Mononuclear cell (primary cell): ENCODE data around the gene MYL1. TPM values are rescaled to one million over a fixed set of nuclear protein-coding genes. Genes with fewer than 3 reads are reported as not detected.

Experiments used
- H3K27me3 ChIP-seq: 2 replicates; pipeline ENCODE4 v1.6.0; 2011; ENCODE audit warnings: low read length, control low read depth; ENCODE audit not compliant: insufficient read depth
- H3K4me1 ChIP-seq: 2 replicates; pipeline ENCODE4 v1.5.1; 2011; ENCODE audit warnings: mild to moderate bottlenecking, low read length, control low read depth; ENCODE audit not compliant: insufficient read depth
- H3K4me3 ChIP-seq: 2 replicates; pipeline ENCODE4 v1.5.1; 2011; ENCODE audit warnings: mild to moderate bottlenecking, low read length, moderate library complexity
- H3K9me3 ChIP-seq: 2 replicates; pipeline ENCODE4 v1.5.1; 2011; ENCODE audit warnings: low read depth, mild to moderate bottlenecking, control low read depth, low read length
- total RNA-seq: library from RNA; depleted of rRNA; stranded (reverse); fragments of >200 nt; gene quantifications from one replicate; pipeline ENCODE4 v1.2.3, GENCODE V29; 2012

The MYL1 gene
- total RNA-seq, 1 donor: not detected

DNA sequence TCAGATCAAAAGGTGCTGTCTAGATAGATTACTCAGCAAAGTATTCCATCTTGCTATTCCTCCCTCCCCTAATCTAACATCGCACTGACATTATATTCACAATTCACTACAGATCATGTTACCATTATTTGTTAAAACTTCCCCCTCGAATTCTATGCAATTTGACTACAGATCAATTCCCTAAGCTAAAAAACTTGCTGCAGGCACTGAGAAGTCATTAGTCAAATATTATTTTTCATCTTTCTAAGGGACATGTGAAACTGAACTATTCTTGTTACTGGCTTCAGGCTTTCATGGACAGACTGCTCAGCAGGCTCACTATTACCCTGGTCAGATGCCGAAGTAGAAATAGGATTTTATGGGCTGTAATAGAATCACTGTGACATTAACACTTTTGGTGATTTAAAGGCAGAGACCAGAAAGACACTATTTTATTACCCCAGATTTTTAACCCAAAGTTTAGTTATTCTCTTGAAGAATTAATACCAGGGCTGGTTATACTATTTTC is 15.1 kb downstream of the MYL1 start:
- no peaks in the 10 kb centered on the region for H3K4me1 ChIP-seq
- no peaks in the 10 kb centered on the region for H3K9me3 ChIP-seq
- H3K4me3 ChIP-seq: no peak overlapping the region
- H3K27me3 ChIP-seq: no peaks in the 10 kb centered on the region

DNA sequence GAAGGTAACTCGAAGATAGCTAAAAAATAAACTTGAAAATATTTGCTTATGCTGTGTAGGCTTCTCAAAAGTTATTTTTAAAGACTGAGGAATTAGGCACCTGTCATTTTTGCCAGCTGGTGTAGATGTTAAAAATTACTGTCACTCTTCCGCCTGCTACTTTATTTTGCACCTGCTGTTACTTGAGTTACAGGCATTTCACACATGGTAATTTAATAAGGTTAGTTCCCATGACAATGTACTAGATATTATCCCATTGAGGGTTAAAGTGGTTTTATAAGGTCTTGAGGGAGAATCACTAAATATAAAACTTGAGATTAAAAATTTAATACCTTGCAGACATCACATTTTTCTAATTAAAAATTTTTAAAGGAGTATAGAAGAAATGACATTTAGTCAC is 26.6 kb downstream of the MYL1 start:
- no peak overlapping the region for H3K4me3 ChIP-seq
- H3K4me1 ChIP-seq: no peaks in the 10 kb centered on the region
- no peaks in the 10 kb centered on the region for H3K9me3 ChIP-seq
- no peaks in the 10 kb centered on the region for H3K27me3 ChIP-seq

DNA sequence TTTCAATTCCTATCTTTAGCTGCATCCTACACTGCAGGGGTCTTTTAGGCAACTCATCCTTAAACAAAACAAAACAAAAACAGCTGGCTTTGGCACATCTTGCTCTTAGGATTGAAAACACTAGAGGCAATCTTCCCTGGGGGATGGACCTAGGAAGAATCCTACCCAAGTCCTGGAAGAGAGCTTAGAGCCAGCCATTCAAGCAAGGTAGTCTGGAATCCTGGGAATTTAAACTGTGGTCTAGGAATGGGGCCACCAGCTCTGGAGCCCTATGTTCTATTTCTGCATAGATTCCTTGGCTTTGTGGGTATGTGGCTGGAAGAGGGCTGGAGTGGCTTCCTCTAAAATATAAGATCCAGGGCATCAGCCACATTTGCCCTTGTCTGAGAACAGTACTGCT is 27.7 kb downstream of the MYL1 start:
- Histone ChIP-seq H3K27me3 (no peaks in the 10 kb centered on the region), H3K9me3 (no peaks in the 10 kb centered on the region), H3K4me3 (no peak overlapping the region), H3K4me1 (no peaks in the 10 kb centered on the region)

DNA sequence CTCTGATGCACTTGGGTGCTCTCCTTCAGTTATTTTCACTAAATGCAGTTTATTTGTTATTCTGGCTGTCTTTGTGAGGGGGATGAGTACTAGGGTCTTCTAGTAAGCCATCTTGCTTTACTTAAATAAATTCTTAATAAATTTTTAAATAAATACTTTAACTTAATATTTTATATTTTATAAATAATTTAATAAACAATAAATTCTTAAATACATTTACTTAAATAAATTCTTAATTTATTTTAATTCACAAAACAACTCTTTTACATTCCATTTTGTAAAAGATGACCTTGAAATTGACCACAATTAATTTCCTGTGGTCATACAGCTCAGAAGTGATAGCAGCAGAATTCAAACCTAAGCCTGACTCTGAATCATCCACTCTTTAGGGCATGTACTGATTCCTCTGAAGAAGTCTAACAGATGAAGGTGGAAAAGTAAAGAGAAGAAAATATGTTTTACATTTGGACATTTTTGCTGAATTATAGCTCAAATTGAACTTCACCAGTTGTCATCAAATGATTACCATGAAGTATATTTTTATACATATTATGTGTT is 28.8 kb downstream of the MYL1 start:
- H3K27me3 ChIP-seq: no peaks in the 10 kb centered on the region
- peaks cover 5% of the 10 kb centered on the region for H3K9me3 ChIP-seq
- H3K4me1 ChIP-seq: no peaks in the 10 kb centered on the region
- no peak overlapping the region for H3K4me3 ChIP-seq

DNA sequence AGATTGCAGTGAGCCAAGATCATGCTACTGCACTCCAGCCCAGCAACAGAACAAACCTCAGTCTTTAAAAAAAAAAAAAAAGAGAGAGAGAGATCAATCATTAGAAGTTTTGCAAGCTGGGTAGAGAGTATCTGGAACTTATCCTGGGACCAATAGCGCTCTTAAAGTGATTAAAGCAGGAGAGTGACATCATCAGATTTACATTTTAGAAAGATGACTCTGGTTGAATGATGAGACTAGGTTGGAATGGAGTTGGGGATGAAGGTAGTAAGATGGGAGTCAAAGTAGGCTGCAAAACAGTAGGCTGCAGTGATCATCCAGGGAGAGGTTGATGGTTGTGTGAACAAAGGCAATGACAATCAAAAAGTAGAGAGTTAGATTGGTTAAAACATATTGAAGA is 37.8 kb downstream of the MYL1 start:
- Histone ChIP-seq H3K27me3 (no peaks in the 10 kb centered on the region), H3K9me3 (peaks cover 5% of the 10 kb centered on the region), H3K4me1 (no peaks in the 10 kb centered on the region), H3K4me3 (no peak overlapping the region)

DNA sequence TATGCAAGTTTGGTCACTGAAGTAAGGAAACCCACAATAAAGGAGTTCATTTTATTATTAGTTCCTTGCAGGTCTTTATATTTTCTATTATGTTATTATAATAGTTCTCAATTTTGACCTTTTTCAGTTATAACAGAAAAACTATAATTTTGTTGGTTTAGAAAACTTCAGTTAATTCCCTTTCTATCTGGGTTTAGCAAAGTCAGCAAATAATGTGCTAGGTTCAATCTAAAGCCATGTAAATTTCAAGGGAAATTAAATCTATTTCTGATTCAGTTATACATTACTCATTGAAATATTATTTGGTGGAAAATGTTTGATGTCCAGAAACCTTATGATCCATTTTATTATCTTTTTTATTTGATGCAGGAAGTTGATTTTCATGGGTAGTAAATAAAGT is 43.7 kb downstream of the MYL1 start:
- Histone ChIP-seq H3K4me1 (no peaks in the 10 kb centered on the region), H3K4me3 (no peak overlapping the region), H3K9me3 (no peaks in the 10 kb centered on the region), H3K27me3 (no peaks in the 10 kb centered on the region)

GRCh38 chr2:210269148-210269547 is 45.8 kb downstream of the MYL1 start:
- H3K4me3 ChIP-seq: no peak overlapping the region
- no peaks in the 10 kb centered on the region for H3K9me3 ChIP-seq
- no peaks in the 10 kb centered on the region for H3K4me1 ChIP-seq
- no peaks in the 10 kb centered on the region for H3K27me3 ChIP-seq

- Histone ChIP-seq H3K4me1 (no peaks in the 10 kb centered on the region), H3K9me3 (no peaks in the 10 kb centered on the region), H3K27me3 (peaks cover under 1% of the 10 kb centered on the region), H3K4me3 (no peak overlapping the region)
These were observed 46.7 kb downstream of the MYL1 start for GRCh38 chr2:210268281-210268680.

DNA sequence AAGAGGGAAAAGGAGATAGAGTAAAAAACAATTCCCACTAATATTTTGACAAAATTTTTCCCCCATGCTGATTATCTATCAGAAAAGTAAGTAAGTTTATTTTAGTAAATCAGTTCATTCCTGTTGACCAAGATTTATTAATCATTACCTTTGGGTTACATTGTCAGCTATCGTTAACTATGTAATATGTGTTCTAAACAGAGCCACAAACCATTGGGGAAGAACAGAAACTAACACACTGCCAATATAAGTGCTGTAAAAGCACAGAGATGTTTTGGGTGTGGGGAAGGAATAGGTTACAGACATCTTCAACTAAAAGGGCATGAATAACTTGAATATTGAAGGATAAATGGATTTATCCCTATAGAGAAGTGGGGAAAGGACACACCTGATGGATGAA is 47.3 kb downstream of the MYL1 start:
- H3K4me3 ChIP-seq: no peak overlapping the region
- H3K4me1 ChIP-seq: no peaks in the 10 kb centered on the region
- no peaks in the 10 kb centered on the region for H3K9me3 ChIP-seq
- H3K27me3 ChIP-seq: peaks cover 3% of the 10 kb centered on the region

GRCh38 chr2:210264282-210264681 is 50.7 kb downstream of the MYL1 start:
- peaks cover 3% of the 10 kb centered on the region for H3K27me3 ChIP-seq
- no peaks in the 10 kb centered on the region for H3K4me1 ChIP-seq
- H3K4me3 ChIP-seq: no peak overlapping the region
- no peaks in the 10 kb centered on the region for H3K9me3 ChIP-seq

- Histone ChIP-seq H3K4me1 (no peaks in the 10 kb centered on the region), H3K27me3 (peaks cover 3% of the 10 kb centered on the region), H3K4me3 (no peak overlapping the region), H3K9me3 (no peaks in the 10 kb centered on the region)
These were observed 51.1 kb downstream of the MYL1 start for GRCh38 chr2:210263841-210264240.

DNA sequence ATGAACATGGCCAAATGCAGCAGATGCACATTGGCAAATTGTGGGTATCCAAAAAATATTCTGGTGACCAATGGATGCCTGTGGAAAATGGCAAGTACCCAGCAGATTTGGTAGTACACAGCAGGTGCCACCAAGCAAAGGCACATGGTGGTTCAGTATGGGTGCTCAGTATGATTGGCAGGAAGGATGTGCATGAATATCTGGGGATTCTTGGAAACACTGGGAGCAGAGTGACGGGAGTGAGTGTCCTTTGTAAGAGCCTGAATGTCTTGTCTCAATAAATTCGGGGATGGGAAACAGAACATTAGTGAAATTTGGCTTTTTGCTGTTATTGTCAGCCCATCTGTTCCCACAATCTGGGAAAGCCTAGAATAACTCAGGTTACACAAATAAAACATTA is 52.9 kb downstream of the MYL1 start:
- Histone ChIP-seq H3K4me3 (no peak overlapping the region), H3K27me3 (peaks cover 3% of the 10 kb centered on the region), H3K9me3 (no peaks in the 10 kb centered on the region), H3K4me1 (no peaks in the 10 kb centered on the region)

DNA sequence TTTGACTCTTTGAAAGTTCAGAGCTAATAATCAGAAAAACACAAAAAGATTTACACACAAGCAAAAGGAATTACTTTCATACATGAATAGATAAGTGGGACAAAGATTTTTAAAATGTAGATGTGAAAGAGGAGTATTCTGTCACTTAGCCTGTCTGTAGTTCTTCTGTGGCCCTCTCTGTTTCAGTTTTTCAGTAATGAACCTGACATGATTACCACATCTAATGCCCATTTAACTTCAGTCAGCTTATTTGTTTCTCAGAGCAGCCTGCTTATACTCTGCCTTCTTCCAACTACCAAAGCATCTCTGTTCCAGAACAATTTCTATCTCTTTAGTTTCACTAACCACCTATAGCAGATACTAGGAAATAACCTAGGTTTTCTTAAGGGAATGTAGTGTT is 55.3 kb downstream of the MYL1 start:
- no peaks in the 10 kb centered on the region for H3K4me1 ChIP-seq
- no peaks in the 10 kb centered on the region for H3K9me3 ChIP-seq
- H3K4me3 ChIP-seq: no peak overlapping the region
- H3K27me3 ChIP-seq: peaks cover 3% of the 10 kb centered on the region

- H3K9me3 ChIP-seq: no peaks in the 10 kb centered on the region
- no peak overlapping the region for H3K4me3 ChIP-seq
- no peaks in the 10 kb centered on the region for H3K27me3 ChIP-seq
- H3K4me1 ChIP-seq: no peaks in the 10 kb centered on the region
These were observed 62.0 kb downstream of the MYL1 start for GRCh38 chr2:210252699-210253606.

- Histone ChIP-seq H3K4me1 (no peaks in the 10 kb centered on the region), H3K4me3 (no peak overlapping the region), H3K27me3 (no peaks in the 10 kb centered on the region), H3K9me3 (no peaks in the 10 kb centered on the region)
These were observed 64.4 kb downstream of the MYL1 start for GRCh38 chr2:210250622-210251021.
